Liver (tissue), 9 donors: ENCODE data around the gene USP40. TPM values are rescaled to one million over a fixed set of nuclear protein-coding genes. Genes with fewer than 3 reads are reported as not detected.

ENCODE experiments used
- DNase-seq: peaks from one replicate; pipeline ENCODE4 v3.0.0-alpha.2; 2017; ENCODE audit warnings: low spot score
- H3K27ac ChIP-seq, 2 donors: one replicate each; pipeline ENCODE4 v1.7.0; 2013; ENCODE audit warnings: inconsistent platforms in 2 of 2, low read length in 2 of 2, control low read depth in 1 of 2, low read depth in 1 of 2, mild to moderate bottlenecking in 1 of 2
- H3K27me3 ChIP-seq, 4 donors: one replicate each; pipeline versions ENCODE4 v1.6.1 to v1.7.0; 2013; ENCODE audit warnings: low read length in 3 of 4, inconsistent platforms in 1 of 4, mild to moderate bottlenecking in 1 of 4, moderate library complexity in 1 of 4; ENCODE audit not compliant: control insufficient read depth in 4 of 4, insufficient read depth in 4 of 4
- H3K36me3 ChIP-seq, 4 donors: one replicate each; pipeline versions ENCODE4 v1.6.1 to v1.7.0; 2013; ENCODE audit warnings: low read length in 3 of 4, mild to moderate bottlenecking in 3 of 4, low read depth in 1 of 4, moderate library complexity in 1 of 4; ENCODE audit not compliant: control insufficient read depth in 4 of 4, insufficient read depth in 3 of 4
- H3K4me1 ChIP-seq, 4 donors: one replicate each; pipeline versions ENCODE4 v1.6.1 to v1.7.0; 2013; ENCODE audit warnings: low read length in 3 of 4, mild to moderate bottlenecking in 3 of 4, moderate library complexity in 1 of 4; ENCODE audit not compliant: control insufficient read depth in 4 of 4, insufficient read depth in 4 of 4
- H3K4me3 ChIP-seq, 3 donors: one replicate each; pipeline versions ENCODE4 v1.6.1 to v1.7.0; 2013; ENCODE audit warnings: low read length in 3 of 3, control low read depth in 1 of 3, low read depth in 1 of 3, mild to moderate bottlenecking in 1 of 3
- H3K9ac ChIP-seq, 2 donors: one replicate each; pipeline ENCODE4 v1.7.0; 2013; ENCODE audit warnings: low read length in 2 of 2, mild to moderate bottlenecking in 2 of 2, moderate library complexity in 2 of 2, control low read depth in 1 of 2, low read depth in 1 of 2
- H3K9me3 ChIP-seq, 4 donors: one replicate each; pipeline versions ENCODE4 v1.6.1 to v1.7.0; 2013; ENCODE audit warnings: low read length in 3 of 4; ENCODE audit not compliant: control insufficient read depth in 4 of 4
- ATF3 ChIP-seq: IDR thresholded peaks from 2 replicates; pipeline ENCODE4 v1.6.1; 2016; ENCODE audit warnings: antibody characterized with exemption
- EGR1 ChIP-seq, 2 donors: IDR thresholded peaks; 2 replicates each; pipeline ENCODE4 v1.6.1; 2016 to 2018; ENCODE audit warnings: antibody characterized with exemption in 2 of 2, low read depth in 2 of 2
- FOXA1 ChIP-seq: IDR thresholded peaks from 2 replicates; pipeline ENCODE4 v1.6.1; 2016; ENCODE audit warnings: antibody characterized with exemption
- FOXA2 ChIP-seq: IDR thresholded peaks from 2 replicates; pipeline ENCODE4 v1.6.1; 2016; ENCODE audit warnings: antibody characterized with exemption
- GABPA ChIP-seq, 2 donors: IDR thresholded peaks in 1 of 2; conservative IDR thresholded peaks in 1 of 2; 2 replicates each; pipeline ENCODE4 v1.6.1; 2016; ENCODE audit warnings: antibody characterized with exemption in 2 of 2, mild to moderate bottlenecking in 1 of 2, moderate library complexity in 1 of 2
- HNF4A ChIP-seq, 2 donors: conservative IDR thresholded peaks; 2 replicates each; pipeline ENCODE4 v1.6.1; 2016; ENCODE audit warnings: antibody characterized with exemption in 2 of 2, mild to moderate bottlenecking in 2 of 2
- JUND ChIP-seq, 2 donors: IDR thresholded peaks; 2 replicates each; pipeline ENCODE4 v1.6.1; 2016; ENCODE audit warnings: antibody characterized with exemption in 2 of 2
- MAX ChIP-seq: IDR thresholded peaks from 2 replicates; pipeline ENCODE4 v1.6.1; 2016; ENCODE audit warnings: antibody characterized with exemption
- NR2F2 ChIP-seq: IDR thresholded peaks from 2 replicates; pipeline ENCODE4 v1.6.1; 2016; ENCODE audit warnings: antibody characterized with exemption
- RXRA ChIP-seq, 2 donors: IDR thresholded peaks; 2 replicates each; pipeline ENCODE4 v1.6.1; 2017 to 2018; ENCODE audit warnings: antibody characterized with exemption in 2 of 2, mild to moderate bottlenecking in 1 of 2
- SP1 ChIP-seq: IDR thresholded peaks from 2 replicates; pipeline ENCODE4 v1.6.1; 2018; ENCODE audit warnings: antibody characterized with exemption, mild to moderate bottlenecking
- TAF1 ChIP-seq: conservative IDR thresholded peaks from 2 replicates; pipeline ENCODE4 v1.6.1; 2016; ENCODE audit warnings: antibody characterized with exemption, mild to moderate bottlenecking
- YY1 ChIP-seq: IDR thresholded peaks from 2 replicates; pipeline ENCODE4 v1.6.1; 2016; ENCODE audit warnings: antibody characterized with exemption, mild to moderate bottlenecking
- ZBTB33 ChIP-seq: IDR thresholded peaks from 2 replicates; pipeline ENCODE4 v1.6.1; 2016; ENCODE audit warnings: antibody characterized with exemption
- WGBS: extraction: QIAGEN DNeasy Blood & Tissue Kit; methylation state at CpG from one replicate; pipeline ENCODE4 v1.1.7; 2013; 5-methylcytosine and 5-hydroxymethylcytosine counted together
- polyA plus RNA-seq, 2 donors: library from polyadenylated mRNA; stranded (reverse) in 1 of 2; unstranded in 1 of 2; fragments of 200-250 nt in 1 of 2; fragments of >200 nt in 1 of 2; fragmentation: Nextera tagmentation in 1 of 2; extraction: Ambion mirVana in 1 of 2; gene quantifications; one replicate each; pipeline versions ENCODE4 v1.2.1 to v1.2.3, GENCODE V29; 2013 to 2015
- total RNA-seq, 2 donors: library from RNA; depleted of rRNA; stranded (reverse); fragments of >200 nt; gene quantifications; one replicate each; pipeline ENCODE4 v1.2.3, GENCODE V29; 2014
- TF ChIP-seq, protein P1 (sequence below): fragments of 150-350 bp; IDR thresholded peaks from 2 replicates; pipeline ENCODE4 v1.5.1; 2017; ENCODE audit warnings: improper control_type of control experiment, low read depth, low read length; ENCODE audit not compliant: missing input control
- TF ChIP-seq, protein P2 (sequence below): IDR thresholded peaks from 2 replicates; pipeline ENCODE4 v1.6.1; 2016; ENCODE audit warnings: antibody characterized with exemption, mild to moderate bottlenecking
- donor health status: healthy.
- donor health status: healthy.
- donor health status: healthy.
- donor health status: healthy.
- donor health status: healthy.

The USP40 gene
- total and polyA plus RNA-seq, 4 donors, result 12.0 to 29.0 (median 17.1) TPM

DNA sequence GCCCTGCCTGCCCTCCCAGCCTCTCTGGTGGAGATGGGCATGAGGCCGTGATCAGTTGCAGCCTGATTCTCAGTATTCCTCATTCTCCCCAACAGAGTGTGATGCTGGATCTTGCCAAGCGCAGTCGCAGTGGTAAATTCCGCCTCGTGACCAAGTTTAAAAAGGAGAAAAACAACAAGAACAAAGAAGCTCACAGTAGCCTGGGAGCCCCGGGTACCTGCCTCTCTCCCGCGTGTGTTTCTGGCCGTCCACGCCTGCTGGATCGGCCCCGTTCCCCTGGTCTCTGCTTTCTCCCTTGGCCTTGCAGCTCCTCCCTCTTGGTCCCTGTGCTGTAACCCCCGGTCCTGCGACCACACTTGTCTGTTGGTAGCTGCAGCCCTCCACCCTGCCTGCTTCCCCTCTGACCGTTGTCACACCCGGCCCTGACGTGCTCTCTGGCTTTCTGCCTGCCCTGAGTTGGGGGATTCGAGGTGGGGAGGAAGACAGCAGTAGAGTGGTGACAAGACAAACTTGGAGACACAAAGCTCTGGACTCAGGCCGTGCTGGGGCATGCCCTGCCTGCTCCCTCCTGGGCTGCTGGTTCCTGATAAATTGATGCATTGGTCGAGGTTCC, 99.5 kb downstream of the USP40 start:
- TF ChIP-seq RXRA (IDR thresholded peaks at IDR 0.05) (no peak), GABPA (IDR thresholded peaks at IDR 0.05 in 1 of 2, conservative IDR thresholded peaks at IDR 0.05 in 1 of 2) (no peak), SP1 (no peak), MAX (no peak), ATF3 (no peak), TAF1 (no peak), FOXA1 (no peak), FOXA2 (no peak), JUND (IDR thresholded peaks at IDR 0.05) (no peak), YY1 (no peak), HNF4A (conservative IDR thresholded peaks at IDR 0.05) (no peak)
- TF ChIP-seq, protein P1, sequence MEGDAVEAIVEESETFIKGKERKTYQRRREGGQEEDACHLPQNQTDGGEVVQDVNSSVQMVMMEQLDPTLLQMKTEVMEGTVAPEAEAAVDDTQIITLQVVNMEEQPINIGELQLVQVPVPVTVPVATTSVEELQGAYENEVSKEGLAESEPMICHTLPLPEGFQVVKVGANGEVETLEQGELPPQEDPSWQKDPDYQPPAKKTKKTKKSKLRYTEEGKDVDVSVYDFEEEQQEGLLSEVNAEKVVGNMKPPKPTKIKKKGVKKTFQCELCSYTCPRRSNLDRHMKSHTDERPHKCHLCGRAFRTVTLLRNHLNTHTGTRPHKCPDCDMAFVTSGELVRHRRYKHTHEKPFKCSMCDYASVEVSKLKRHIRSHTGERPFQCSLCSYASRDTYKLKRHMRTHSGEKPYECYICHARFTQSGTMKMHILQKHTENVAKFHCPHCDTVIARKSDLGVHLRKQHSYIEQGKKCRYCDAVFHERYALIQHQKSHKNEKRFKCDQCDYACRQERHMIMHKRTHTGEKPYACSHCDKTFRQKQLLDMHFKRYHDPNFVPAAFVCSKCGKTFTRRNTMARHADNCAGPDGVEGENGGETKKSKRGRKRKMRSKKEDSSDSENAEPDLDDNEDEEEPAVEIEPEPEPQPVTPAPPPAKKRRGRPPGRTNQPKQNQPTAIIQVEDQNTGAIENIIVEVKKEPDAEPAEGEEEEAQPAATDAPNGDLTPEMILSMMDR, result no peak
- TF ChIP-seq, protein P2, sequence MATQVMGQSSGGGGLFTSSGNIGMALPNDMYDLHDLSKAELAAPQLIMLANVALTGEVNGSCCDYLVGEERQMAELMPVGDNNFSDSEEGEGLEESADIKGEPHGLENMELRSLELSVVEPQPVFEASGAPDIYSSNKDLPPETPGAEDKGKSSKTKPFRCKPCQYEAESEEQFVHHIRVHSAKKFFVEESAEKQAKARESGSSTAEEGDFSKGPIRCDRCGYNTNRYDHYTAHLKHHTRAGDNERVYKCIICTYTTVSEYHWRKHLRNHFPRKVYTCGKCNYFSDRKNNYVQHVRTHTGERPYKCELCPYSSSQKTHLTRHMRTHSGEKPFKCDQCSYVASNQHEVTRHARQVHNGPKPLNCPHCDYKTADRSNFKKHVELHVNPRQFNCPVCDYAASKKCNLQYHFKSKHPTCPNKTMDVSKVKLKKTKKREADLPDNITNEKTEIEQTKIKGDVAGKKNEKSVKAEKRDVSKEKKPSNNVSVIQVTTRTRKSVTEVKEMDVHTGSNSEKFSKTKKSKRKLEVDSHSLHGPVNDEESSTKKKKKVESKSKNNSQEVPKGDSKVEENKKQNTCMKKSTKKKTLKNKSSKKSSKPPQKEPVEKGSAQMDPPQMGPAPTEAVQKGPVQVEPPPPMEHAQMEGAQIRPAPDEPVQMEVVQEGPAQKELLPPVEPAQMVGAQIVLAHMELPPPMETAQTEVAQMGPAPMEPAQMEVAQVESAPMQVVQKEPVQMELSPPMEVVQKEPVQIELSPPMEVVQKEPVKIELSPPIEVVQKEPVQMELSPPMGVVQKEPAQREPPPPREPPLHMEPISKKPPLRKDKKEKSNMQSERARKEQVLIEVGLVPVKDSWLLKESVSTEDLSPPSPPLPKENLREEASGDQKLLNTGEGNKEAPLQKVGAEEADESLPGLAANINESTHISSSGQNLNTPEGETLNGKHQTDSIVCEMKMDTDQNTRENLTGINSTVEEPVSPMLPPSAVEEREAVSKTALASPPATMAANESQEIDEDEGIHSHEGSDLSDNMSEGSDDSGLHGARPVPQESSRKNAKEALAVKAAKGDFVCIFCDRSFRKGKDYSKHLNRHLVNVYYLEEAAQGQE, result no peak
- 94% methylated on average over 20 of the region's 20 CpGs for WGBS
- peaks cover 14 to 76% (median 28%) of the 10 kb centered on the region in 4 donors for H3K36me3 ChIP-seq
- no peak overlapping the region for H3K4me3 ChIP-seq
- H3K27ac ChIP-seq, result no peak overlapping the region
- no peaks in the 10 kb centered on the region for H3K9me3 ChIP-seq
- H3K9ac ChIP-seq, result no peak overlapping the region
- DNase-seq, result no peak
- H3K4me1 ChIP-seq, result no peaks in the 10 kb centered on the region
- H3K27me3 ChIP-seq, result no peaks in the 10 kb centered on the region

DNA sequence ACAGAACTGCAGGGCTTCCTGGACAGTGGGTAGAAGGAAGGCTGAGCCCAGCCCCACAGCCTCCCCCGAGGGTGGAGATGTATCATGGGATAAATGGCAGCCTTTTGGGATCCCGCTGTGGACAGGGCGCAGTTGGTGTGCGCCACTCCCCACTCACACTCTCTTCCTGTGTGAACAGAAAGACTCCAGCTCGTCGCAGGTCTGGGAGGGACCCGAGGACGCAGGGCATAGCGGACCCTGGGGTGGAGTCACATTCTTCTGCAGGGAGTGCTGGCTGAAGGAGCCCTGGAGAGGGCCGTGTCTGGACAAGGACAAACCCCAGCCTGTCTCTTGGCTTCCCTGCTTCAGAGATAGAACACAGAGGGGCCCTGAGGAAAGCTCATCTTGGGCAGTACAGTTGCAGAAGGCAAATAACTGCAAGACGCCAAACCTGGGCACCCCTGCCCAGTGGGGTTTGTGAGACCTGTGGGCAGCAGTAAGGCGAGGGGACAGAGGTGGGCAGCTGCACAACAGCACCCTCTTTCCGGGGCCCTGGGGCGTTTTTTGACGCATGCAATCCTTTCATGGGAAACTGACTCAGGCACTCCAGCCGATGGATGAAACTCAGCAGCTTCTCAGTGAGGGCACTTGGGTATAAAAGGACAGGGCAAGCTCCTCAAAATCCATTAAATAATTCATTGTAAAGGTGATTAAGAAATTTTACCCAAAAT, 101.9 kb downstream of the USP40 start:
- no peak for DNase-seq
- no peak overlapping the region for H3K4me3 ChIP-seq
- peaks cover 14 to 86% (median 32%) of the 10 kb centered on the region in 4 donors for H3K36me3 ChIP-seq
- no peaks in the 10 kb centered on the region for H3K9me3 ChIP-seq
- H3K9ac ChIP-seq, result no peak overlapping the region
- WGBS, result 85% methylated on average over 16 of the region's 16 CpGs
- no peaks in the 10 kb centered on the region for H3K4me1 ChIP-seq
- H3K27me3 ChIP-seq, result no peaks in the 10 kb centered on the region
- H3K27ac ChIP-seq, result no peak overlapping the region
- TF ChIP-seq, protein P2, result no peak
- TF ChIP-seq, protein P1, result no peak
- TF ChIP-seq HNF4A (conservative IDR thresholded peaks at IDR 0.05), result no peak
- TF ChIP-seq NR2F2, result no peak
- TF ChIP-seq ATF3, result no peak
- TF ChIP-seq TAF1, result no peak
- TF ChIP-seq JUND (IDR thresholded peaks at IDR 0.05), result no peak
- TF ChIP-seq EGR1 (IDR thresholded peaks at IDR 0.05; ENCODE audit: low read depth in 2 of 2), result no peak
- TF ChIP-seq ZBTB33, result no peak
